Liver (tissue), 3 donors: ENCODE data around the gene DEFB110.

ENCODE experiments used
- ATF3 ChIP-seq: IDR thresholded peaks from 2 replicates; pipeline ENCODE4 v1.6.1; 2016; ENCODE audit warnings: antibody characterized with exemption
- CTCF ChIP-seq: fragments of 150-350 bp; IDR thresholded peaks from 2 replicates; pipeline ENCODE4 v1.5.1; 2017; ENCODE audit warnings: improper control_type of control experiment, low read depth, low read length; ENCODE audit not compliant: missing input control
- FOXA1 ChIP-seq: IDR thresholded peaks from 2 replicates; pipeline ENCODE4 v1.6.1; 2016; ENCODE audit warnings: antibody characterized with exemption
- FOXA2 ChIP-seq: IDR thresholded peaks from 2 replicates; pipeline ENCODE4 v1.6.1; 2016; ENCODE audit warnings: antibody characterized with exemption
- HNF4A ChIP-seq, 2 donors: conservative IDR thresholded peaks; 2 replicates each; pipeline ENCODE4 v1.6.1; 2016; ENCODE audit warnings: antibody characterized with exemption in 2 of 2, mild to moderate bottlenecking in 2 of 2
- MAX ChIP-seq: IDR thresholded peaks from 2 replicates; pipeline ENCODE4 v1.6.1; 2016; ENCODE audit warnings: antibody characterized with exemption
- RAD21 ChIP-seq, 2 donors: IDR thresholded peaks; 2 replicates each; pipeline ENCODE4 v1.6.1; 2016; ENCODE audit warnings: antibody characterized with exemption in 2 of 2, mild to moderate bottlenecking in 2 of 2
- REST ChIP-seq: IDR thresholded peaks from 2 replicates; pipeline ENCODE4 v1.6.1; 2016; ENCODE audit warnings: antibody characterized with exemption, mild to moderate bottlenecking
- SP1 ChIP-seq: IDR thresholded peaks from 2 replicates; pipeline ENCODE4 v1.6.1; 2018; ENCODE audit warnings: antibody characterized with exemption, mild to moderate bottlenecking
- TAF1 ChIP-seq: conservative IDR thresholded peaks from 2 replicates; pipeline ENCODE4 v1.6.1; 2016; ENCODE audit warnings: antibody characterized with exemption, mild to moderate bottlenecking
- YY1 ChIP-seq: IDR thresholded peaks from 2 replicates; pipeline ENCODE4 v1.6.1; 2016; ENCODE audit warnings: antibody characterized with exemption, mild to moderate bottlenecking
- ZBTB33 ChIP-seq: IDR thresholded peaks from 2 replicates; pipeline ENCODE4 v1.6.1; 2016; ENCODE audit warnings: antibody characterized with exemption
- donor health status: healthy.
- donor health status: healthy.

- TF ChIP-seq MAX (no peak), CTCF (no peak), FOXA2 (no peak), YY1 (no peak), TAF1 (no peak), RAD21 (IDR thresholded peaks at IDR 0.05) (no peak), SP1 (no peak), REST (no peak), HNF4A (conservative IDR thresholded peaks at IDR 0.05) (no peak), ZBTB33 (no peak), FOXA1 (no peak), ATF3 (no peak)
These were observed 14.0 kb downstream of the DEFB110 start for GRCh38 chr6:50007819-50008218.
